ENCODE measurements around the gene PAXX.

Gene PAXX

GRCh38 chr9:136970361-136970760 lies 21.9 kb upstream of the PAXX start:
- Histone ChIP-seq H3K27ac (ENCODE audit: low read depth, low read length) (no peak overlapping the region), H3K4me3 (ENCODE audit: insufficient read depth, low read length, poor library complexity, severe bottlenecking) (no peak overlapping the region), H3K9ac (ENCODE audit: low read length) (no peak overlapping the region), H2AFZ (ENCODE audit: low read depth, low read length, severe bottlenecking) (no peak overlapping the region), H3K36me3 (ENCODE audit: low read length) (no peaks in the 10 kb centered on the region), H3F3A (ENCODE audit: insufficient read depth) (no peaks in the 10 kb centered on the region), H3K4me2 (ENCODE audit: low read depth, low read length, poor library complexity, severe bottlenecking) (no peak overlapping the region), H3K79me2 (ENCODE audit: insufficient read depth, low read length) (no peaks in the 10 kb centered on the region), H4K20me1 (ENCODE audit: low read depth, low read length) (no peaks in the 10 kb centered on the region), H3K9me3 (ENCODE audit: insufficient read depth, low read length) (no peaks in the 10 kb centered on the region), H3K9me2 (replicated peaks; ENCODE audit: insufficient read depth, low read length) (no peaks in the 10 kb centered on the region), H3K27me3 (ENCODE audit: low read length) (no peaks in the 10 kb centered on the region)
- TF ChIP-seq, protein P1, sequence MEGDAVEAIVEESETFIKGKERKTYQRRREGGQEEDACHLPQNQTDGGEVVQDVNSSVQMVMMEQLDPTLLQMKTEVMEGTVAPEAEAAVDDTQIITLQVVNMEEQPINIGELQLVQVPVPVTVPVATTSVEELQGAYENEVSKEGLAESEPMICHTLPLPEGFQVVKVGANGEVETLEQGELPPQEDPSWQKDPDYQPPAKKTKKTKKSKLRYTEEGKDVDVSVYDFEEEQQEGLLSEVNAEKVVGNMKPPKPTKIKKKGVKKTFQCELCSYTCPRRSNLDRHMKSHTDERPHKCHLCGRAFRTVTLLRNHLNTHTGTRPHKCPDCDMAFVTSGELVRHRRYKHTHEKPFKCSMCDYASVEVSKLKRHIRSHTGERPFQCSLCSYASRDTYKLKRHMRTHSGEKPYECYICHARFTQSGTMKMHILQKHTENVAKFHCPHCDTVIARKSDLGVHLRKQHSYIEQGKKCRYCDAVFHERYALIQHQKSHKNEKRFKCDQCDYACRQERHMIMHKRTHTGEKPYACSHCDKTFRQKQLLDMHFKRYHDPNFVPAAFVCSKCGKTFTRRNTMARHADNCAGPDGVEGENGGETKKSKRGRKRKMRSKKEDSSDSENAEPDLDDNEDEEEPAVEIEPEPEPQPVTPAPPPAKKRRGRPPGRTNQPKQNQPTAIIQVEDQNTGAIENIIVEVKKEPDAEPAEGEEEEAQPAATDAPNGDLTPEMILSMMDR (IDR thresholded peaks at IDR 0.05; ENCODE audit: insufficient read depth, low read length, poor library complexity, severe bottlenecking): no peak
- TF ChIP-seq EZH2phosphoT487 (conservative IDR thresholded peaks at IDR 0.05; ENCODE audit: low read length): no peak

DNA sequence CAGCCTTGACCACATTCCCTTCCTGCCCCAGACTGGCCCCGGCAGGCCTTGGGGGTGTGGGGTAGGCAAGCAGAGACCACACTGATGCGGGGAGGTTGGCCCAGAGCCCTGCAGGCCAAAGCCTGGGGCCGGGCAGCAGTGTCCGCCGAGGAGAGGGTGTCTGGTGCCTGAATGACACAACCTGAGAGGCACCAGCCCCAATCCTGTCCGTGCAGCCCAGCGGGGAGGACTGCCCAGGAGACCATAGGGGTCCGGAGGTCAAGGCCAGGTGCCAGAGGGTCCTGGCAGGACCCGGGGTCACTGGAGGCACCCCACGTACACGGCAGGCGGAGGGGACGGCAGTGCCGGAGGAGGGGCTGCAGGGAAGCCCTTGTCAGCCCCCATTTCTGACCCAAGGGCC lies 20.5 kb upstream of the PAXX start:
- no peak overlapping the region for H3K9ac ChIP-seq (ENCODE audit: low read length)
- H3K9me3 ChIP-seq (ENCODE audit: insufficient read depth, low read length): no peaks in the 10 kb centered on the region
- TF ChIP-seq, protein P1 (IDR thresholded peaks at IDR 0.05; ENCODE audit: insufficient read depth, low read length, poor library complexity, severe bottlenecking): no peak
- TF ChIP-seq EZH2phosphoT487 (conservative IDR thresholded peaks at IDR 0.05; ENCODE audit: low read length): no peak
- H4K20me1 ChIP-seq (ENCODE audit: low read depth, low read length): no peaks in the 10 kb centered on the region
- H3K9me2 ChIP-seq (replicated peaks; ENCODE audit: insufficient read depth, low read length): no peaks in the 10 kb centered on the region
- no peak overlapping the region for H3K4me2 ChIP-seq (ENCODE audit: low read depth, low read length, poor library complexity, severe bottlenecking)
- H3K36me3 ChIP-seq (ENCODE audit: low read length): no peaks in the 10 kb centered on the region
- H3K27ac ChIP-seq (ENCODE audit: low read depth, low read length): no peak overlapping the region
- no peak overlapping the region for H2AFZ ChIP-seq (ENCODE audit: low read depth, low read length, severe bottlenecking)
- no peaks in the 10 kb centered on the region for H3K79me2 ChIP-seq (ENCODE audit: insufficient read depth, low read length)
- H3F3A ChIP-seq (ENCODE audit: insufficient read depth): no peaks in the 10 kb centered on the region
- H3K4me3 ChIP-seq (ENCODE audit: insufficient read depth, low read length, poor library complexity, severe bottlenecking): no peak overlapping the region
- no peaks in the 10 kb centered on the region for H3K27me3 ChIP-seq (ENCODE audit: low read length)

- no peaks in the 10 kb centered on the region for H3K27me3 ChIP-seq (ENCODE audit: low read length)
- no peak overlapping the region for H2AFZ ChIP-seq (ENCODE audit: low read depth, low read length, severe bottlenecking)
- no peak overlapping the region for H3K4me2 ChIP-seq (ENCODE audit: low read depth, low read length, poor library complexity, severe bottlenecking)
- no peak overlapping the region for H3K4me3 ChIP-seq (ENCODE audit: insufficient read depth, low read length, poor library complexity, severe bottlenecking)
- no peaks in the 10 kb centered on the region for H4K20me1 ChIP-seq (ENCODE audit: low read depth, low read length)
- H3K9ac ChIP-seq (ENCODE audit: low read length): no peak overlapping the region
- H3K9me2 ChIP-seq (replicated peaks; ENCODE audit: insufficient read depth, low read length): no peaks in the 10 kb centered on the region
- no peaks in the 10 kb centered on the region for H3K9me3 ChIP-seq (ENCODE audit: insufficient read depth, low read length)
- H3K27ac ChIP-seq (ENCODE audit: low read depth, low read length): no peak overlapping the region
- no peaks in the 10 kb centered on the region for H3K79me2 ChIP-seq (ENCODE audit: insufficient read depth, low read length)
- H3K36me3 ChIP-seq (ENCODE audit: low read length): no peaks in the 10 kb centered on the region
- H3F3A ChIP-seq (ENCODE audit: insufficient read depth): no peaks in the 10 kb centered on the region
- no peak for TF ChIP-seq EZH2phosphoT487 (conservative IDR thresholded peaks at IDR 0.05; ENCODE audit: low read length)
- TF ChIP-seq, protein P1 (IDR thresholded peaks at IDR 0.05; ENCODE audit: insufficient read depth, low read length, poor library complexity, severe bottlenecking): no peak
Observed at GRCh38 chr9:136972335-136972734, 19.9 kb upstream of the PAXX start.
